GM18526 (cell line): Measurements from ENCODE around the gene ACTL7B.

Experiments
- POLR2A ChIP-seq: IDR thresholded peaks from 3 replicates; pipeline ENCODE4 v1.6.1; 2011; ENCODE audit not compliant: insufficient read length; ENCODE audit errors: extremely low read depth

The ACTL7B gene

GRCh38 chr9:108834959-108835665 lies 20.7 kb downstream of the ACTL7B start:
- TF ChIP-seq POLR2A, result no peak

GRCh38 chr9:108832179-108832500 lies 23.6 kb downstream of the ACTL7B start:
- TF ChIP-seq POLR2A, result no peak

- no peak for TF ChIP-seq POLR2A
These were observed 24.1 kb downstream of the ACTL7B start for GRCh38 chr9:108831496-108832178.

GRCh38 chr9:108830272-108830671 lies 25.5 kb downstream of the ACTL7B start:
- no peak for TF ChIP-seq POLR2A

GRCh38 chr9:108823829-108824228 lies 32.0 kb downstream of the ACTL7B start:
- no peak for TF ChIP-seq POLR2A

- TF ChIP-seq POLR2A, result no peak
These were observed 39.7 kb downstream of the ACTL7B start for GRCh38 chr9:108816037-108816436.

- TF ChIP-seq POLR2A, result no peak
These were observed 40.6 kb downstream of the ACTL7B start for GRCh38 chr9:108815156-108815555.

- no peak for TF ChIP-seq POLR2A
These were observed 41.7 kb downstream of the ACTL7B start for GRCh38 chr9:108813951-108814601.

GRCh38 chr9:108812396-108813025 lies 43.3 kb downstream of the ACTL7B start:
- TF ChIP-seq POLR2A, result no peak

- no peak for TF ChIP-seq POLR2A
These were observed 43.8 kb downstream of the ACTL7B start for GRCh38 chr9:108811944-108812343.

- no peak for TF ChIP-seq POLR2A
These were observed 46.5 kb downstream of the ACTL7B start for GRCh38 chr9:108809269-108809668.
